Urinary bladder (tissue), 4 donors: ENCODE data around the gene STARD4. TPM values are rescaled to one million over a fixed set of nuclear protein-coding genes. Genes with fewer than 3 reads are reported as not detected.

ENCODE experiments used
- DNase-seq: peaks from one replicate; pipeline ENCODE4 v3.0.0-alpha.2; 2015; ENCODE audit errors: extremely low spot score
- H3K27ac ChIP-seq: one replicate; pipeline ENCODE4 v1.5.1; 2013; ENCODE audit warnings: low read depth, mild to moderate bottlenecking, moderate library complexity
- H3K36me3 ChIP-seq: one replicate; pipeline ENCODE4 v1.6.1; 2013; ENCODE audit warnings: mild to moderate bottlenecking, moderate library complexity; ENCODE audit not compliant: insufficient read depth
- H3K4me1 ChIP-seq: one replicate; pipeline ENCODE4 v1.6.1; 2013; ENCODE audit warnings: mild to moderate bottlenecking, moderate library complexity; ENCODE audit not compliant: insufficient read depth
- H3K4me3 ChIP-seq: one replicate; pipeline ENCODE4 v1.5.1; 2013; ENCODE audit warnings: low read depth, low read length
- WGBS: extraction: QIAGEN DNeasy Blood & Tissue Kit; methylation state at CpG from one replicate; pipeline ENCODE4 v1.1.7; 2013; 5-methylcytosine and 5-hydroxymethylcytosine counted together
- polyA plus RNA-seq: library from polyadenylated mRNA; stranded (reverse); fragments of 200-250 nt; gene quantifications from one replicate; pipeline ENCODE4 v1.2.3, GENCODE V29; 2013
- total RNA-seq: library from RNA; depleted of rRNA; stranded (reverse); fragments of >200 nt; gene quantifications from one replicate; pipeline ENCODE4 v1.2.3, GENCODE V29; 2014
- donor health status: healthy with polysubstance abuse.
- donor health status: healthy.

STARD4 gene
- total and polyA plus RNA-seq, 2 donors = 6.8 to 77.2 TPM

GRCh38 chr5:111548348-111548950 lies 36.1 kb upstream of the STARD4 start:
- 81% methylated on average over 6 of the region's 6 CpGs for WGBS

DNA sequence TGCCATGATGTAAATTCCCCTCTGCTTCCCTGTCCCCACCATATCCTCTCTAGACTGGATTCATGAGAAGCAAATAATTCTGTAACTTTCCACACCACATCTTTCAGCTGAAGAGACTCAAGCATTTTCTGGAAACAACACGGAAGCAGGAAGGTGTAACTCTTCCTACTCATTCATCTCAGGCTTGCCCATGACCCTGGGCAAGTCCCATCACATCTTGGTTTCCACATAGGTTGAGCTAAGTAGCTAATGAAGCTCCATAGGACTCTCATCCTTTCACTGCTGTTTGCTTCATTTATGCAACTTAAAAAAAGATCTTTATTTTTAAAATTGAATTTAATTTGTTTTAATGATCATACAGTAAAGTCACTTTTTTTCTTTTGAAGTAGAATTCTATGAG lies 32.7 kb upstream of the STARD4 start:
- DNase-seq = no peak
- no peak overlapping the region for H3K4me3 ChIP-seq
- H3K36me3 ChIP-seq = no peaks in the 10 kb centered on the region
- no peak overlapping the region for H3K27ac ChIP-seq
- no peaks in the 10 kb centered on the region for H3K4me1 ChIP-seq
- WGBS = 75% methylated on average over 1 of the region's 1 CpG

More at GRCh38 chr5:111548348-111548950, 36.1 kb upstream of the STARD4 start:
- Histone ChIP-seq H3K27ac (no peak overlapping the region), H3K36me3 (no peaks in the 10 kb centered on the region), H3K4me1 (peaks cover 2% of the 10 kb centered on the region), H3K4me3 (no peak overlapping the region)
- DNase-seq = no peak

GRCh38 chr5:111537141-111538024 lies 25.0 kb upstream of the STARD4 start:
- Histone ChIP-seq H3K27ac (no peak overlapping the region), H3K4me3 (no peak overlapping the region), H3K4me1 (no peaks in the 10 kb centered on the region), H3K36me3 (no peaks in the 10 kb centered on the region)
- WGBS = 43% methylated on average over 1 of the region's 1 CpG
- peak; percentile 28 for DNase-seq

GRCh38 chr5:111535879-111536549 lies 23.7 kb upstream of the STARD4 start:
- Histone ChIP-seq H3K27ac (no peak overlapping the region), H3K36me3 (no peaks in the 10 kb centered on the region), H3K4me3 (no peak overlapping the region), H3K4me1 (no peaks in the 10 kb centered on the region)
- no peak for DNase-seq
- WGBS = 89% methylated on average over 1 of the region's 1 CpG

DNA sequence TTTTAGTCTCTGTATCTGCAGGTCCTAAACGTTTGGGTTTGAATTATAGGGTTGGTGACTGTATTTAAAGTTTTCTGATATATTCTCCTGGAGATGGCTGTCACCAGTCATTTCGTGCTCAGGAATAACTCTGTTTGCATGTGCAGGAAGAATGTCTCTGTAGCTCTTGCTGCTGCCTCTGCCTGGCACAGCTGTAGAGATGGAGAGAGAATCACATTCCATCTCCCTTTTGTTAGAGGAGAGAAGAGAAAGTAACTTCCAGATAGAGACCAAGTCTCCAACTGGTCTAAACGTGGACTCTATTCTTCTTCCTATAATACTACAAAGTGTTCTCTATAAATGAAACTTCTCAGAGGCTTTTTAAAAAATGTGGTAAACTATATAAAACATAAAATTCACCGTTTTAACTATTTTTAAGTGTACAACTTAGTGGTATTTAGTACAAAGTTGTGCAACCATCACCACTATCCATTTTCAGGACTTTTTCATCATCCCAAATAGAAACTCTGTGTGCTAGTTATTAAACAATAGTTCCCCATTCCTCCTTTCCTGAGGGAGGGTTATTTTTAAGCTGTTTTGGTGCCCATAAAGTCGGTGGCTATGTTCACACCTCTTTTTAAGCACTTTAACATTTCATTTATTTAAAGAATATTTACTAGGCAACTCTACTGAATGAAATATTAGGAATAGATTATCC lies 20.7 kb upstream of the STARD4 start:
- Histone ChIP-seq H3K36me3 (no peaks in the 10 kb centered on the region), H3K27ac (no peak overlapping the region), H3K4me1 (no peaks in the 10 kb centered on the region), H3K4me3 (no peak overlapping the region)
- no peak for DNase-seq
- 57% methylated on average over 5 of the region's 5 CpGs for WGBS

DNA sequence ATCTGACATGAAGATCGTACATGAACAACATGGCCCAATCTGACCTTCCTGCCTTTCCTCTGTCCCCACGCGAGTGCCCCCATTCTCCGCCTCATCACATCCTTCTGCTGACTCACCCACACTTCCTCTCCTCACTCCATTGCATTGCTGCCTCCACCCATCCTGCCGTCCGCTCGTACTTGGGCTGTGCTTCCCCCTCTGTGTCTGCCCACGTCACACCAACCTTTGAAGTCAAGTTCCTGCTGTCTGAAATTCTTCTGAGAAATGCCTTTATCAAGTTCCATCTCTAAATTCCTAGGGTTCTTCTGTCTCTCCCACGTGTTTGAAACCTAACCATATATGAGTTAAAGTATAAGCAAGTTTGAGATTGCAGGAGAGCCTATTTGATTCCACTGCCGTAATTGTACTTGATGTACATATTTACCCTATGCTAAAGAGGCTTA lies 18.0 kb upstream of the STARD4 start:
- no peak overlapping the region for H3K27ac ChIP-seq
- no peak for DNase-seq

DNA sequence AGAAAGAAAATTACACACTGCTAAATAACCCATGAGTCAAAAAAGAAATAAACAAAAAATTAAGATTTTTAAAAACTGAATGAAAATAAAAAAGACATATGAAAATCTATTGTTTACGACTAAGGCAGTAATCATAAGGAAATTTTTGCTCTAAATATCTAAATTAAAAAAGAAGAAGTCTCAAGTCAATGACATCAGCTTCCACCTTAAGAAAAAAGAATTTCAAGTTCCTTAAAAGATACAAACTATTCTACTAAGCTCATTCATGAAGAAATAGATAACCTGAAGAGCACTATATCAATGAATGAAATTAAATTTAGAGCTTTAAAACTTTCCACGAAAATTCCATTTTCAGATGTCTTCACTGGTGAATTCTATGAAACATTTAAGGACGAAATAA lies 15.7 kb upstream of the STARD4 start:
- WGBS = 92% methylated on average over 3 of the region's 3 CpGs
- no peak overlapping the region for H3K27ac ChIP-seq
- H3K36me3 ChIP-seq = no peaks in the 10 kb centered on the region
- H3K4me3 ChIP-seq = no peak overlapping the region
- DNase-seq = no peak
- H3K4me1 ChIP-seq = no peaks in the 10 kb centered on the region

More for the DNA sequence above, 18.0 kb upstream of the STARD4 start:
- Histone ChIP-seq H3K36me3 (no peaks in the 10 kb centered on the region), H3K4me3 (no peak overlapping the region), H3K4me1 (no peaks in the 10 kb centered on the region)
- 51% methylated on average over 10 of the region's 10 CpGs for WGBS

GRCh38 chr5:111520908-111521307 lies 8.6 kb upstream of the STARD4 start:
- no peak for DNase-seq
- Histone ChIP-seq H3K27ac (no peak overlapping the region), H3K4me3 (no peak overlapping the region), H3K36me3 (no peaks in the 10 kb centered on the region), H3K4me1 (no peaks in the 10 kb centered on the region)
- WGBS = 72% methylated on average over 3 of the region's 3 CpGs

GRCh38 chr5:111518777-111519176 lies 6.4 kb upstream of the STARD4 start:
- no peak for DNase-seq
- Histone ChIP-seq H3K4me3 (no peak overlapping the region), H3K36me3 (no peaks in the 10 kb centered on the region), H3K4me1 (no peaks in the 10 kb centered on the region), H3K27ac (no peak overlapping the region)
- WGBS = 58% methylated on average over 2 of the region's 2 CpGs

- Histone ChIP-seq H3K4me1 (no peaks in the 10 kb centered on the region), H3K36me3 (no peaks in the 10 kb centered on the region), H3K4me3 (no peak overlapping the region), H3K27ac (no peak overlapping the region)
- DNase-seq = no peak
- 97% methylated on average over 5 of the region's 5 CpGs for WGBS
These were observed 5.6 kb upstream of the STARD4 start for GRCh38 chr5:111517853-111518501.

DNA sequence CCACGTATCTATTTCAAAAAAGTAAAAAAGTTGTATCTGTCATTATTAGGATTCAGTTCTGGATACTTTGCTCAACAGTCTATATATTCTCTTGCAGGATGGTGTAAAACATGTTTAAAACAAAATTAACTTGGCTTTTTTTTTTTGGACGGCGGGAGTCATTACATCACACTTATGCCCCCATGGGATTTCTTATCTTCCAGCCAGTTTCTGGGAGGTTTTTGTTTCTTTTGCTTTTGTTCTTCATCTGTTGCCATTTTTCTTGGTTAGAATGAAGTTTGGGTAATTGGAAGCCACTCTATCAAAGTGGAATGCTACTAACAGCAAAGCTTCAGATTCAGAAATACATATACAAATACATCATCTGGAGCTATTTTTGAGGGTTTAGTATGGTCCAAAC lies 1.8 kb upstream of the STARD4 start:
- WGBS = 83% methylated on average over 3 of the region's 3 CpGs
- Histone ChIP-seq H3K27ac (no peak overlapping the region), H3K4me1 (no peaks in the 10 kb centered on the region), H3K36me3 (no peaks in the 10 kb centered on the region), H3K4me3 (no peak overlapping the region)
- DNase-seq = no peak

DNA sequence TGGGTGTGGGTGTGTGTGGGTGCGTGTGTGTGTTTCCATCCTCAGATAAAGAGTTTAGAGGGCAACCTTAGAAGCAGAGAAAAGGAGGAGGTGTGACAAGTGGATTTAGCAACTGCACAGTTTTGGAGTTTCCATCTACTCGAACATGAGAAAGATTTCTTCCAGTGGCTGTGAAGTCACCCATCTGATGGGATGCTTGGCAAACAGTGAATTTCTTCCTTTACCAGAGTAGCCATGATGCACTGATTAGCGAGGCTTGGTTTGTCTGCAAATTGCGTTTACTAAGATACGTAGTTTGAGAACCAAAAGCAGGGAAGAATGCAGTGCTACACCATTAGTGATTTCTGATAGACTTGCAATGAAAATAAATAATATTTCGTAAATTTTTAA lies 791 bp upstream of the STARD4 start:
- H3K27ac ChIP-seq = peak overlapping the region; percentile 48
- H3K4me3 ChIP-seq = peak overlapping the region; percentile 72
- DNase-seq = no peak
- H3K36me3 ChIP-seq = no peaks in the 10 kb centered on the region
- H3K4me1 ChIP-seq = no peaks in the 10 kb centered on the region
- 19% methylated on average over 6 of the region's 6 CpGs for WGBS

DNA sequence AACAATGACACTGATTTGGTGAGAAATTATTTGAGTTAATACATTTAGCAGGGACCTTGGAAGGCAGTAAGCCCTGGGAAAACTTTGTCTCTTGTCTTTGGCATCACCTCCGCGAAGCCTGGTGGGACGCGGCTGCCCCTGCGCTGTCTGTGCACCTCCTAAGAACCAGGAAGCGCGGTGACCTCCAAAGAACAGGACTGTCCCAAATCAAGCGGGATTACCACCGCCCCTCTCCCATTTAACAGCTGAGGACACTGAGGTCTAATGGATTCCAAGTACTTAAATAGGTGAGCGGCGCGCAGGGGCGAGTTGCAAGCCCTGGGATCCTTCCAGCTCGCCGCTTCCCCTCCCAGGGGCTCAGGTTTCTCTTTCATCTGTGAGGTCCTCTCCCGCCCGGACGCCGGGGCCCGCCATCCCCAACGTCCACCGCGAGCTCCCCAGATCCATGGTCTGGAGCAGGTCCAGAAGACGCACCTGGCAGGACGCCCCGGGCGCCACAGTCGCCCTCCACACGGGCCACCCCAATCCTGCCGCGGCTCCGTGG lies 432 bp downstream of the STARD4 start:
- DNase-seq = peak; percentile 45
- H3K36me3 ChIP-seq = no peaks in the 10 kb centered on the region
- no peaks in the 10 kb centered on the region for H3K4me1 ChIP-seq
- H3K4me3 ChIP-seq = peak overlapping the region; percentile 72
- whole genome bisulfite sequencing = 1% methylated on average over 32 of the region's 32 CpGs
- H3K27ac ChIP-seq = peak overlapping the region; percentile 80
